Measurements from ENCODE around the gene LDLRAD4. TPM values are rescaled to one million over a fixed set of nuclear protein-coding genes. Genes with fewer than 3 reads are reported as not detected.

The LDLRAD4 gene
- total and polyA plus RNA-seq, 8 donors, result 2.0 to 47.9 (median 9.0) TPM

- WGBS, 5 donors, result 88 to 94% (median 90%) methylated on average over 27 of the region's 27 CpGs
- Histone ChIP-seq H3K36me3 (no peaks in the 10 kb centered on the region), H3K4me1 (peaks cover 0 to 31% (median 8%) of the 10 kb centered on the region in 4 donors), H3K27me3 (no peaks in the 10 kb centered on the region), H3K4me3 (no peak overlapping the region), H3K27ac (no peak overlapping the region), H3K9me3 (no peaks in the 10 kb centered on the region)
- no peak for TF ChIP-seq CTCF (IDR thresholded peaks at IDR 0.05)
- no peak for TF ChIP-seq POLR2AphosphoS5 (IDR thresholded peaks at IDR 0.05)
- no peak for TF ChIP-seq POLR2A (IDR thresholded peaks at IDR 0.05)
- TF ChIP-seq EP300 (IDR thresholded peaks at IDR 0.05), result no peak
- no peak for DNase-seq
- intact Hi-C loops (cut with DNase I; ENCODE audit: low total_unique reads), result no loop called here
These were observed 365.3 kb downstream of the LDLRAD4 start for GRCh38 chr18:13583576-13584550.

- Histone ChIP-seq H3K9me3 (no peaks in the 10 kb centered on the region), H3K36me3 (no peaks in the 10 kb centered on the region), H3K27me3 (no peaks in the 10 kb centered on the region), H3K4me1 (peaks cover 0 to 27% (median 8%) of the 10 kb centered on the region in 4 donors), H3K4me3 (no peak overlapping the region), H3K27ac (no peak overlapping the region)
- intact Hi-C loops (cut with DNase I; ENCODE audit: low total_unique reads), result no loop called here
- no peak for TF ChIP-seq EP300 (IDR thresholded peaks at IDR 0.05)
- no peak for TF ChIP-seq CTCF (IDR thresholded peaks at IDR 0.05)
- no peak for TF ChIP-seq POLR2A (IDR thresholded peaks at IDR 0.05)
- 41 to 60% (median 52%) methylated on average over 11 of the region's 11 CpGs for WGBS, 5 donors
- DNase-seq, result no peak
These were observed 366.3 kb downstream of the LDLRAD4 start for GRCh38 chr18:13584825-13585224.

DNA sequence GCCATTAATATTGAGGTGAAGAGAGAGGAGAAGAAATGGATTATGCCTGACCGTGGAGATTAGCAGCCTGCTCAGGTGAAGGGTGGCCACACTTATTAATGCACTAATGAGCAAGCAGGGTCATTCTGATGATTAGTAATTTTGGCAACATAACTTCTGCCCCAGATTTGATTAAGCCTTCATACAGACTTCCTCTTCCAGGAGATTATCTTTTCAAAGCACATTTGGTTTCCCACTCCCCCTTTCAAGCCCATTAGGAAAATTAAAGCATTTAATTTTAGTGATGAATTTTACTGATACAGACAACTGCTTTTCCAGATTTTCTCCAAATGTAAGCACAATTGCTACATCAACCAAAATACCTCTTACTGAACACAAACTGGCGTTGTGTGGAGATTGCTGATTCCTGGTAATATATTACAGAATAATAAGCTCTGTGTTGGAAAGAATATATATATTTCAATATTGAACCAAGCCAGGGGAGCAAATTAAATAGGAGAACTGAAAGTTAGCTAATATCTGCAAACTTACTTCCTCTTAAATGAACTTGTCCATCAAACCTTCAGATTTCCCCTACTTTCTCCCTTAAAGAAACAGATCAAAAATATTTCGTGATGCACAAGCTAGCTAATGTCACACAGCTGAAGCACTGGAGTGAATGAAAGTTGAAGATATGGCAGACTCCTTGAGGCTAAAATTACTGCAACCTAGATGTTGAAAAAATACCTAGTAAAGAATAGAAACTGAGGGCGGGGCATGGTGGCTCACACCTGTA, 367.0 kb downstream of the LDLRAD4 start:
- H3K4me1 ChIP-seq, result peaks cover 0 to 21% (median 7%) of the 10 kb centered on the region in 4 donors
- TF ChIP-seq EP300 (IDR thresholded peaks at IDR 0.05) (no peak), POLR2AphosphoS5 (IDR thresholded peaks at IDR 0.05) (no peak), CTCF (IDR thresholded peaks at IDR 0.05) (no peak), POLR2A (IDR thresholded peaks at IDR 0.05) (no peak)
- WGBS, 5 donors, result 51 to 60% (median 58%) methylated on average over 4 of the region's 4 CpGs
- H3K27me3 ChIP-seq, result no peaks in the 10 kb centered on the region
- no peak overlapping the region for H3K4me3 ChIP-seq
- H3K36me3 ChIP-seq, result no peaks in the 10 kb centered on the region
- H3K9me3 ChIP-seq, result no peaks in the 10 kb centered on the region
- DNase-seq, result no peak
- intact Hi-C loops (cut with DNase I; ENCODE audit: low total_unique reads), result no loop called here
- H3K27ac ChIP-seq, result no peak overlapping the region

DNA sequence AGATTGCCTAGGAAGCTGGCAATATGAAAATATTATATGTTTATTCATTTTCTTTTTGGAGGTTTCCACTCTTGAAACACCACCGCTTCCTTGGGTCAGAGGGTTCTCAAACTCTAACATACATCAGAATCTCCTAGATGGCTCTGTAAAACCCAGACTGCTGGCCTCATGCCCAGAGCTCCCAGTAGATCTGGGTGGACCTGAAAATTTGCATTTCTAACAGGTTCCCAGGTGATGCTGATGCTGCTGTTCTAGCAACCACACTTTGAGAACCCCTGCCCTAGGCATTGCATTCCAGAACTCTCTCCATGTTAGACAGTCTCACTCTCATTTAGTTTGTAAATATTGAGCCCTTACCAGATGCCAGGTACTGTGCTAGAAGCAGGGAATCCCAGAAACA, 368.4 kb downstream of the LDLRAD4 start:
- intact Hi-C loops (cut with DNase I; ENCODE audit: low total_unique reads), result no loop called here
- H3K9me3 ChIP-seq, result no peaks in the 10 kb centered on the region
- no peak for DNase-seq
- H3K36me3 ChIP-seq, result no peaks in the 10 kb centered on the region
- H3K27me3 ChIP-seq, result no peaks in the 10 kb centered on the region
- H3K27ac ChIP-seq, result no peak overlapping the region
- TF ChIP-seq EP300 (IDR thresholded peaks at IDR 0.05) (no peak), CTCF (IDR thresholded peaks at IDR 0.05) (no peak), POLR2AphosphoS5 (IDR thresholded peaks at IDR 0.05) (no peak), POLR2A (IDR thresholded peaks at IDR 0.05) (no peak)
- peaks cover 0 to 21% (median 5%) of the 10 kb centered on the region in 4 donors for H3K4me1 ChIP-seq
- WGBS, 5 donors, result 85 to 94% (median 91%) methylated on average over 1 of the region's 1 CpG
- H3K4me3 ChIP-seq, result no peak overlapping the region

Data from stomach (tissue), 9 donors.